NT2/D1 (cell line): ENCODE results near the gene EMILIN1.

Experiments used
- SUZ12 ChIP-seq: IDR thresholded peaks from 2 replicates; pipeline ENCODE4 v1.6.1; 2011; ENCODE audit not compliant: insufficient read length, insufficient read depth; ENCODE audit errors: extremely low read depth
- YY1 ChIP-seq: IDR thresholded peaks from 2 replicates; pipeline ENCODE4 v1.6.1; 2011; ENCODE audit not compliant: insufficient read length, insufficient read depth

DNA sequence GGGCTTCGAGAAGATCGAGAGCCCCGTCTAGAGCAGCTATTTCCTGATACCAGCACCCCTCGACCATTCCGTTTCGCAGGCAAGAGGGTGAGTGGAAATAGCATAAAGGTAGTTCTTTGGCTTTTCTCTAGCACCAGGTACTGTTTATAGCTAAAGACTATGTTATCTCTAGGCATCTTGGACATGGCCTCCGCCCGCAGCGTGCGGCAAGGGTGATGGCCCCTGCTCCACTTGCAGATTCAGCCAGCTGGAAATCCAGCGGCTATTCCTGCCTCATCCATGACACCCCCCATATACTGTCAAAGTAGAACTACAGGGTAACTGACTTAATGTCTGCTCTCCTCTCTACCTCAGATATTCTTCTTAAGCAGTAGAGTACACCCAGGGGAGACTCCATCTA, 23.7 kb upstream of the EMILIN1 start:
- TF ChIP-seq SUZ12 (no peak), YY1 (no peak)
